Gastroesophageal sphincter (tissue), 4 donors: Measurements from ENCODE around the gene TOLLIP. TPM values are rescaled to one million over a fixed set of nuclear protein-coding genes. Genes with fewer than 3 reads are reported as not detected.

Source experiments
- ATAC-seq: fragments of 150-250 bp; one replicate; pipeline ENCODE4 v1.9.1; 2016; ENCODE audit warnings: mild to moderate bottlenecking, moderate library complexity
- H3K27ac ChIP-seq, 4 donors: fragments of 200-600 bp; sonication (generic) in 3 of 4; 1 replicate in 3 of 4; 2 replicates in 1 of 4; pipeline ENCODE4 v1.5.1; 2016 to 2019
- H3K27me3 ChIP-seq: fragments of 200-600 bp; sonication (generic); one replicate; pipeline ENCODE4 v1.5.1; 2019
- H3K36me3 ChIP-seq, 2 donors: fragments of 200-600 bp; sonication (generic); one replicate each; pipeline ENCODE4 v1.5.1; 2019; ENCODE audit warnings: control low read depth in 1 of 2
- H3K4me1 ChIP-seq, 3 donors: fragments of 200-600 bp; sonication (generic); 1 replicate in 2 of 3; 2 replicates in 1 of 3; pipeline ENCODE4 v1.5.1; 2016 to 2019; ENCODE audit warnings: control low read depth in 2 of 3
- H3K4me3 ChIP-seq, 2 donors: fragments of 200-600 bp; sonication (generic); one replicate each; pipeline ENCODE4 v1.5.1; 2019; ENCODE audit warnings: mild to moderate bottlenecking in 1 of 2, moderate library complexity in 1 of 2
- H3K9me3 ChIP-seq, 3 donors: fragments of 200-600 bp; sonication (generic); one replicate each; pipeline ENCODE4 v1.5.1; 2017 to 2019; ENCODE audit warnings: control low read depth in 2 of 3
- CTCF ChIP-seq, 4 experiments: fragments of 200-600 bp in 2 of 4; fragments of 450-650 bp in 2 of 4; sonication (generic) in 1 of 4; IDR thresholded peaks; one replicate each; pipeline ENCODE4 v1.5.1; 2017 to 2019; ENCODE audit warnings: antibody characterized with exemption in 4 of 4, mild to moderate bottlenecking in 2 of 4, moderate library complexity in 2 of 4
- EP300 ChIP-seq: sonication (generic); formaldehyde crosslinking; IDR thresholded peaks from one replicate; pipeline ENCODE4 v1.6.1; 2017; ENCODE audit warnings: antibody characterized with exemption, mild to moderate bottlenecking
- POLR2A ChIP-seq, 2 donors: fragments of 450-650 bp; IDR thresholded peaks; one replicate each; pipeline ENCODE4 v1.6.1; 2017; ENCODE audit warnings: antibody characterized with exemption in 2 of 2, mild to moderate bottlenecking in 2 of 2, moderate library complexity in 1 of 2
- POLR2AphosphoS5 ChIP-seq: sonication (generic); formaldehyde crosslinking; IDR thresholded peaks from one replicate; pipeline ENCODE4 v1.6.1; 2017; ENCODE audit warnings: antibody characterized with exemption
- WGBS, 2 donors: methylation state at CpG; one replicate each; pipeline ENCODE4 v1.1.5; 2018; ENCODE audit warnings: low coverage in 1 of 2; 5-methylcytosine and 5-hydroxymethylcytosine counted together
- total RNA-seq, 4 donors: library from RNA; depleted of rRNA; stranded (reverse); fragments of >200 nt; gene quantifications; one replicate each; pipeline ENCODE4 v1.1.0, GENCODE V29; 2016

TOLLIP gene
- total RNA-seq, 4 donors from 2014 or later = 42.3 to 70.6 (median 49.1) TPM

- no peaks in the 10 kb centered on the region for H3K9me3 ChIP-seq
- H3K4me3 ChIP-seq = no peak overlapping the region
- no peak overlapping the region for H3K27ac ChIP-seq
- ATAC-seq = no peak
- no peak for TF ChIP-seq EP300
- no peak for TF ChIP-seq POLR2AphosphoS5
- no peak for TF ChIP-seq POLR2A (IDR thresholded peaks at IDR 0.05)
- no peak for TF ChIP-seq CTCF (IDR thresholded peaks at IDR 0.05)
- H3K27me3 ChIP-seq = peaks cover 50% of the 10 kb centered on the region
- H3K4me1 ChIP-seq = no peaks in the 10 kb centered on the region
- no peaks in the 10 kb centered on the region for H3K36me3 ChIP-seq
- 35 to 44% methylated on average over 5 to 6 of the region's 32 CpGs for WGBS, 2 donors
Measured at GRCh38 chr11:1354125-1354938, 44.9 kb upstream of the TOLLIP start.

GRCh38 chr11:1353383-1354124, 44.1 kb upstream of the TOLLIP start:
- no peak overlapping the region for H3K27ac ChIP-seq
- TF ChIP-seq POLR2A (IDR thresholded peaks at IDR 0.05) (no peak), CTCF (IDR thresholded peaks at IDR 0.05) (no peak), POLR2AphosphoS5 (no peak), EP300 (no peak)
- H3K27me3 ChIP-seq = peaks cover 54% of the 10 kb centered on the region
- H3K4me3 ChIP-seq = no peak overlapping the region
- no peak for ATAC-seq
- 83% methylated on average over 2 of the region's 32 CpGs; no CpG with 5 or more reads in 1 of the 2 donors for WGBS, 2 donors
- H3K4me1 ChIP-seq = no peaks in the 10 kb centered on the region
- H3K9me3 ChIP-seq = no peaks in the 10 kb centered on the region
- H3K36me3 ChIP-seq = no peaks in the 10 kb centered on the region

GRCh38 chr11:1352696-1353382, 43.4 kb upstream of the TOLLIP start:
- no peak overlapping the region for H3K27ac ChIP-seq
- WGBS, 2 donors = 40 to 72% methylated on average over 1 to 3 of the region's 8 CpGs
- no peaks in the 10 kb centered on the region for H3K4me1 ChIP-seq
- TF ChIP-seq POLR2AphosphoS5 (no peak), EP300 (no peak), POLR2A (IDR thresholded peaks at IDR 0.05) (no peak), CTCF (IDR thresholded peaks at IDR 0.05) (no peak)
- H3K27me3 ChIP-seq = peaks cover 47% of the 10 kb centered on the region
- no peaks in the 10 kb centered on the region for H3K36me3 ChIP-seq
- no peak overlapping the region for H3K4me3 ChIP-seq
- ATAC-seq = no peak
- H3K9me3 ChIP-seq = no peaks in the 10 kb centered on the region

- TF ChIP-seq POLR2A (IDR thresholded peaks at IDR 0.05) = no peak
- TF ChIP-seq CTCF (IDR thresholded peaks at IDR 0.05) = no peak
- no peak for TF ChIP-seq POLR2AphosphoS5
- TF ChIP-seq EP300 = no peak
- peaks cover 46% of the 10 kb centered on the region for H3K27me3 ChIP-seq
- no peak overlapping the region for H3K27ac ChIP-seq
- WGBS, 2 donors = 64 to 65% methylated on average over 11 to 12 of the region's 12 CpGs
- H3K4me1 ChIP-seq = no peaks in the 10 kb centered on the region
- no peaks in the 10 kb centered on the region for H3K9me3 ChIP-seq
- ATAC-seq = no peak
- no peak overlapping the region for H3K4me3 ChIP-seq
- no peaks in the 10 kb centered on the region for H3K36me3 ChIP-seq
Measured at GRCh38 chr11:1351278-1351937, 42.0 kb upstream of the TOLLIP start.
